Measurements from ENCODE around the gene CD58.
"Not testable (repeated sequence)": the region's sequence is repeated elsewhere in the genome, so short reads cannot be mapped to it uniquely, and the experiment has no call there.

DNA sequence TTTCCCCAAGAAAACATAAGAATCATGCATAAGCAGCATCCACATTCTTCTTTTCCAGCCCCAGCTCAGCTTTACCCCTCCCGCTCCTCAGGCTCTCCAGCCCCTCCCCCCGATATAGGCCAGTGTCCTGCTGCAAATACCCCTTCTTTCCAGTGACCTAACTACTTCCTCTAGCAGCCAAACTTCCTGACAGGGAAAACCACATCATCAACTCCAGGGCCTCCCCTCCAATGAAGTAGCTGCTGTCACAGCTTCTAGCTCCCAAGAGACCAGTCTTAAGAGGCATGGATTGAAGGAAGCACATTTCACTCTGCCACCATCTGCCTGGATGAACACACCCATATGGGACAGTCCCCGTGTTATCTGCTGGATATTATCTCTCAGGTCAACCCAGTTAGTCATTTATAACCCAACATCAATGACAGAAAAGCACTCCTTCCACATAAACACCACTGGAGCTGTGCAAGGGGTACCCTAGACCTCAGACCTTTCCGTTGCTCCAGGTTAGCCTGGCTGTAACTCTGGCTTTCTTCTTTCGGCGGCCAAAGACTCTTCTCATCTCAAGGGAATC is 39.1 kb upstream of the CD58 start:
- TF ChIP-seq, protein P1, sequence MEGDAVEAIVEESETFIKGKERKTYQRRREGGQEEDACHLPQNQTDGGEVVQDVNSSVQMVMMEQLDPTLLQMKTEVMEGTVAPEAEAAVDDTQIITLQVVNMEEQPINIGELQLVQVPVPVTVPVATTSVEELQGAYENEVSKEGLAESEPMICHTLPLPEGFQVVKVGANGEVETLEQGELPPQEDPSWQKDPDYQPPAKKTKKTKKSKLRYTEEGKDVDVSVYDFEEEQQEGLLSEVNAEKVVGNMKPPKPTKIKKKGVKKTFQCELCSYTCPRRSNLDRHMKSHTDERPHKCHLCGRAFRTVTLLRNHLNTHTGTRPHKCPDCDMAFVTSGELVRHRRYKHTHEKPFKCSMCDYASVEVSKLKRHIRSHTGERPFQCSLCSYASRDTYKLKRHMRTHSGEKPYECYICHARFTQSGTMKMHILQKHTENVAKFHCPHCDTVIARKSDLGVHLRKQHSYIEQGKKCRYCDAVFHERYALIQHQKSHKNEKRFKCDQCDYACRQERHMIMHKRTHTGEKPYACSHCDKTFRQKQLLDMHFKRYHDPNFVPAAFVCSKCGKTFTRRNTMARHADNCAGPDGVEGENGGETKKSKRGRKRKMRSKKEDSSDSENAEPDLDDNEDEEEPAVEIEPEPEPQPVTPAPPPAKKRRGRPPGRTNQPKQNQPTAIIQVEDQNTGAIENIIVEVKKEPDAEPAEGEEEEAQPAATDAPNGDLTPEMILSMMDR (conservative IDR thresholded peaks at IDR 0.05): not testable (repeated sequence)
- TF ChIP-seq EZH2 (IDR thresholded peaks at IDR 0.05; ENCODE audit: low read depth): not testable (repeated sequence)
